A549 (cell line): ENCODE measurements around the gene SYNE3. TPM values are rescaled to one million over a fixed set of nuclear protein-coding genes. Genes with fewer than 3 reads are reported as not detected.

Experiments
- ATAC-seq, 2 experiments: fragments of 200-7000 bp in 1 of 2; fragments of >200 bp in 1 of 2; cut with Nextera tagmentation in 1 of 2; cut with Tn5 transposase in 1 of 2; 3 replicates each; pipeline versions ENCODE4 v1.8.0 to v1.9.1; 2018 to 2020; ENCODE audit warnings: mild to moderate bottlenecking in 1 of 2, moderate library complexity in 1 of 2
- CTCF ChIA-PET: fragments of 300-600 bp; sonication (Branson Sonifier 250); formaldehyde crosslinking; extraction: SDS; loops from one replicate; lab custom pipeline; 2021; ENCODE audit warnings: antibody characterized with exemption, inconsistent platforms; lab: Yijun Ruan, JAX
- POLR2A ChIA-PET: fragments of 350-600 bp; formaldehyde crosslinking; extraction: SDS; loops from one replicate; lab custom pipeline; 2021; ENCODE audit warnings: antibody characterized with exemption, inconsistent platforms; lab: Yijun Ruan, JAX
- DNase-seq, 2 experiments: peaks; one replicate each; pipeline versions ENCODE4 v3.0.0 to v3.0.0-alpha.2; 2011 to 2016; ENCODE audit warnings: low read depth in 1 of 2, low spot score in 1 of 2
- FAIRE-seq: peaks from 2 replicates; lab custom pipeline; 2011; peaks lifted over from hg19 to GRCh38; lab: Jason Lieb, UNC
- H3K27ac ChIP-seq, 2 experiments: fragments of >200 bp; sonication (Bioruptor Twin); formaldehyde crosslinking; 3 replicates each; pipeline ENCODE4 v1.5.1; 2016 to 2017
- H3K4me1 ChIP-seq: fragments of >200 bp; sonication (Bioruptor Twin); formaldehyde crosslinking; 3 replicates; pipeline ENCODE4 v1.6.1; 2016
- H3K4me2 ChIP-seq: fragments of >200 bp; sonication (Bioruptor Twin); formaldehyde crosslinking; 3 replicates; pipeline ENCODE4 v1.6.1; 2016
- H3K4me3 ChIP-seq: fragments of >200 bp; sonication (Bioruptor Twin); formaldehyde crosslinking; 3 replicates; pipeline ENCODE4 v1.5.1; 2016
- H3K9me3 ChIP-seq: fragments of >200 bp; sonication (Bioruptor Twin); formaldehyde crosslinking; 3 replicates; pipeline ENCODE4 v1.6.1; 2016
- ATOH8 ChIP-seq: fragments of 250-450 bp; sonication (Bioruptor Pico); IDR thresholded peaks from 2 replicates; pipeline ENCODE4 v1.5.0; 2020; ENCODE audit warnings: low read depth, mild to moderate bottlenecking, moderate library complexity
- BCL3 ChIP-seq: fragments of >200 bp; sonication (Bioruptor Twin); formaldehyde crosslinking; IDR thresholded peaks from 3 replicates; pipeline ENCODE4 v1.6.1; 2016
- BHLHE40 ChIP-seq: IDR thresholded peaks from 2 replicates; pipeline ENCODE4 v1.6.1; 2012; ENCODE audit warnings: low read depth, low read length, inconsistent platforms
- CBX8 ChIP-seq: fragments of 200-600 bp; sonication (generic); IDR thresholded peaks from 2 replicates; pipeline ENCODE4 v1.6.1; 2016
- CHD2 ChIP-seq: fragments of 150-350 bp; IDR thresholded peaks from 2 replicates; pipeline ENCODE4 v1.6.1; 2014; ENCODE audit warnings: low read length; ENCODE audit not compliant: partially characterized antibody
- E2F6 ChIP-seq: IDR thresholded peaks from 2 replicates; pipeline ENCODE4 v1.6.1; 2012; ENCODE audit warnings: low read depth, borderline replicate concordance
- EHMT2 ChIP-seq: fragments of 200-600 bp; sonication (generic); IDR thresholded peaks from 2 replicates; pipeline ENCODE4 v1.6.1; 2016; ENCODE audit warnings: antibody characterized with exemption, low read depth, mild to moderate bottlenecking, moderate library complexity
- ELK1 ChIP-seq: fragments of 150-350 bp; IDR thresholded peaks from 2 replicates; pipeline ENCODE4 v1.6.1; 2014; ENCODE audit warnings: low read depth, mild to moderate bottlenecking, low read length
- EP300 ChIP-seq, 2 experiments: fragments of >200 bp; sonication (Bioruptor Twin); formaldehyde crosslinking; IDR thresholded peaks; 2 replicates in 1 of 2; 3 replicates in 1 of 2; pipeline ENCODE4 v1.6.1; 2016 to 2017
- ESRRA ChIP-seq: fragments of 150-350 bp; IDR thresholded peaks from 2 replicates; pipeline ENCODE4 v1.6.1; 2014; ENCODE audit warnings: mild to moderate bottlenecking, low read length, borderline replicate concordance
- FOSL2 ChIP-seq, 2 experiments: fragments of 450-650 bp in 1 of 2; fragments of >200 bp in 1 of 2; sonication (Bioruptor Twin) in 1 of 2; formaldehyde crosslinking; IDR thresholded peaks; 2 replicates each; pipeline versions ENCODE4 v1.5.0 to v1.6.1; 2016 to 2020; ENCODE audit warnings: mild to moderate bottlenecking in 1 of 2, moderate library complexity in 1 of 2
- GATA3 ChIP-seq: IDR thresholded peaks from 2 replicates; pipeline ENCODE4 v1.6.1; 2012; ENCODE audit warnings: borderline replicate concordance
- HDAC2 ChIP-seq: fragments of 200-600 bp; sonication (generic); IDR thresholded peaks from 2 replicates; pipeline ENCODE4 v1.6.1; 2016
- HES2 ChIP-seq: fragments of >200 bp; sonication (Bioruptor Twin); formaldehyde crosslinking; IDR thresholded peaks from 2 replicates; pipeline ENCODE4 v1.6.1; 2016
- JUN ChIP-seq, 2 experiments: fragments of >200 bp; sonication (Bioruptor Twin); formaldehyde crosslinking; IDR thresholded peaks; 2 replicates in 1 of 2; 3 replicates in 1 of 2; pipeline ENCODE4 v1.6.1; 2016 to 2017
- KDM5A ChIP-seq: fragments of 200-600 bp; sonication (generic); IDR thresholded peaks from 2 replicates; pipeline ENCODE4 v1.6.1; 2016; ENCODE audit warnings: antibody characterized with exemption, mild to moderate bottlenecking
- MAZ ChIP-seq: fragments of 150-350 bp; IDR thresholded peaks from 2 replicates; pipeline ENCODE4 v1.6.1; 2014; ENCODE audit warnings: antibody characterized with exemption, low read depth, low read length, borderline replicate concordance
- MYC ChIP-seq: IDR thresholded peaks from 2 replicates; pipeline ENCODE4 v1.6.1; 2012; ENCODE audit warnings: mild to moderate bottlenecking, inconsistent platforms, low read length, improper control_type of control experiment, borderline replicate concordance
- PBX3 ChIP-seq: IDR thresholded peaks from 2 replicates; pipeline ENCODE4 v1.6.1; 2012
- POLR2A ChIP-seq: IDR thresholded peaks from 2 replicates; pipeline ENCODE4 v1.6.1; 2012; ENCODE audit warnings: mild to moderate bottlenecking, low read length
- POLR2AphosphoS2 ChIP-seq: conservative IDR thresholded peaks from 2 replicates; pipeline ENCODE4 v1.6.1; 2012; ENCODE audit warnings: low read length, improper control_type of control experiment, inconsistent platforms
- RAD21 ChIP-seq, 2 experiments: fragments of >200 bp in 1 of 2; sonication (Bioruptor Twin) in 1 of 2; formaldehyde crosslinking in 1 of 2; IDR thresholded peaks in 1 of 2; conservative IDR thresholded peaks in 1 of 2; 2 replicates in 1 of 2; 3 replicates in 1 of 2; pipeline ENCODE4 v1.6.1; 2012 to 2018; ENCODE audit warnings: inconsistent platforms in 1 of 2
- RARB ChIP-seq: fragments of 250-450 bp; sonication (Bioruptor Pico); IDR thresholded peaks from 2 replicates; pipeline ENCODE4 v1.8.0; 2021; ENCODE audit warnings: mild to moderate bottlenecking, moderate library complexity
- REST ChIP-seq: fragments of 200-600 bp; sonication (generic); IDR thresholded peaks from 2 replicates; pipeline ENCODE4 v1.6.1; 2016; ENCODE audit warnings: antibody characterized with exemption, mild to moderate bottlenecking, moderate library complexity
- RFX5 ChIP-seq: fragments of 450-650 bp; IDR thresholded peaks from 2 replicates; pipeline ENCODE4 v1.7.1; 2014; ENCODE audit warnings: antibody characterized with exemption, mild to moderate bottlenecking, moderate library complexity
- SMC3 ChIP-seq: fragments of >200 bp; sonication (Bioruptor Twin); formaldehyde crosslinking; IDR thresholded peaks from 3 replicates; pipeline ENCODE4 v1.6.1; 2018; ENCODE audit warnings: inconsistent platforms
- TFCP2L1 ChIP-seq: fragments of 250-450 bp; sonication (Bioruptor Pico); IDR thresholded peaks from 2 replicates; pipeline ENCODE4 v1.5.0; 2021; ENCODE audit warnings: mild to moderate bottlenecking
- USF2 ChIP-seq: fragments of 450-650 bp; IDR thresholded peaks from 2 replicates; pipeline ENCODE4 v1.6.1; 2014; ENCODE audit warnings: antibody characterized with exemption
- ZC3H11A ChIP-seq: fragments of 450-650 bp; IDR thresholded peaks from 2 replicates; pipeline ENCODE4 v1.6.1; 2014; ENCODE audit warnings: antibody characterized with exemption, mild to moderate bottlenecking
- ZNF302 ChIP-seq: fragments of 250-450 bp; sonication (Bioruptor Pico); IDR thresholded peaks from 2 replicates; pipeline ENCODE4 v1.9.0; 2021; ENCODE audit warnings: inconsistent platforms, mild to moderate bottlenecking, moderate library complexity
- ZSCAN20 ChIP-seq: fragments of 250-450 bp; sonication (Bioruptor Pico); IDR thresholded peaks from 2 replicates; pipeline ENCODE4 v1.8.0; 2022; ENCODE audit warnings: mild to moderate bottlenecking, moderate library complexity
- WGBS: methylation state at CpG from one replicate; pipeline ENCODE4 v1.1.6; 2017; ENCODE audit errors: missing lambda C conversion rate; 5-methylcytosine and 5-hydroxymethylcytosine counted together
- polyA plus RNA-seq, 4 experiments: library from polyadenylated mRNA; depleted of rRNA in 3 of 4; stranded (reverse); fragments of >200 nt; fragmentation: RNase III in 1 of 4; extraction: RNeasy Plus Mini Kit Qiagen cat#74134 plus additional on column Dnase treatment in 1 of 4; gene quantifications; 2 replicates in 3 of 4; 3 replicates in 1 of 4; pipeline ENCODE4 v1.2.3, GENCODE V29; 2011 to 2017

Gene SYNE3
- polyA plus RNA-seq, 2 of the 4 experiments (the other 2 are of a cell fraction): 0.05 to 0.08 TPM

- no peak overlapping the region for H3K4me3 ChIP-seq
- no peak for ATAC-seq
- POLR2A ChIA-PET: no interaction called here
- FAIRE-seq: no peak
- no peak overlapping the region for H3K27ac ChIP-seq
- CTCF ChIA-PET: interaction anchor here (0.6 to 1.4 kb wide), 4 partner anchors 14 to 139 kb away, joined by 3 to 5 read pairs (median 4); no protein-coding TSS in a partner anchor
- TF ChIP-seq PBX3: no peak
- TF ChIP-seq ZSCAN20: no peak
- no peak for TF ChIP-seq BCL3
- TF ChIP-seq BHLHE40: no peak
- no peak for TF ChIP-seq POLR2A
- TF ChIP-seq HDAC2: no peak
- TF ChIP-seq SMC3: no peak
- TF ChIP-seq ESRRA: no peak
- TF ChIP-seq EP300 (IDR thresholded peaks at IDR 0.05): no peak
- TF ChIP-seq MYC: no peak
- no peak for TF ChIP-seq RFX5
- TF ChIP-seq KDM5A: no peak
- no peak for TF ChIP-seq EHMT2
- no peak for TF ChIP-seq USF2
- no peak for TF ChIP-seq POLR2AphosphoS2
- no peak for TF ChIP-seq TFCP2L1
- TF ChIP-seq MAZ: no peak
- no peak for TF ChIP-seq REST
- TF ChIP-seq JUN (IDR thresholded peaks at IDR 0.05): no peak
- no peak for TF ChIP-seq CHD2
- H3K9me3 ChIP-seq: no peaks in the 10 kb centered on the region
- DNase-seq: no peak
- WGBS: 78% methylated on average over 4 of the region's 4 CpGs
- peaks cover 18% of the 10 kb centered on the region for H3K4me1 ChIP-seq
- no peak overlapping the region for H3K4me2 ChIP-seq
Measured at GRCh38 chr14:95479494-95479893, 37.0 kb downstream of the SYNE3 start.

GRCh38 chr14:95478818-95479217 is 37.6 kb downstream of the SYNE3 start:
- POLR2A ChIA-PET: interaction anchor here (0.6 kb wide), 1 partner anchor 50 kb away, joined by 3 read pairs; no protein-coding TSS in a partner anchor
- 85% methylated on average over 3 of the region's 4 CpGs for WGBS
- FAIRE-seq (no peak), DNase-seq (no peak), ATAC-seq (no peak)
- Histone ChIP-seq H3K27ac (no peak overlapping the region), H3K4me1 (peaks cover 15% of the 10 kb centered on the region), H3K4me3 (no peak overlapping the region), H3K9me3 (no peaks in the 10 kb centered on the region), H3K4me2 (no peak overlapping the region)
- CTCF ChIA-PET: interaction anchor here (0.6 to 1.4 kb wide), 6 partner anchors 14 to 138 kb away, joined by 3 to 5 read pairs (median 3); no protein-coding TSS in a partner anchor
- no peak for TF ChIP-seq FOSL2 (IDR thresholded peaks at IDR 0.05)
- TF ChIP-seq FOSL2 (CRISPR knock-in tag; IDR thresholded peaks at IDR 0.05): no peak
- no peak for TF ChIP-seq RARB (CRISPR knock-in tag)
- no peak for TF ChIP-seq GATA3
- no peak for TF ChIP-seq HES2
- TF ChIP-seq EP300 (IDR thresholded peaks at IDR 0.05): no peak
- TF ChIP-seq ZNF302: no peak
- no peak for TF ChIP-seq EHMT2
- no peak for TF ChIP-seq ZC3H11A
- no peak for TF ChIP-seq E2F6
- TF ChIP-seq CBX8: no peak
- TF ChIP-seq ATOH8 (CRISPR knock-in tag): no peak
- no peak for TF ChIP-seq RAD21 (conservative IDR thresholded peaks at IDR 0.05 in 1 of 2, IDR thresholded peaks at IDR 0.05 in 1 of 2)
- no peak for TF ChIP-seq RFX5
- no peak for TF ChIP-seq ELK1
